ENCODE measurements around the gene ATP10A.

The ATP10A gene

DNA sequence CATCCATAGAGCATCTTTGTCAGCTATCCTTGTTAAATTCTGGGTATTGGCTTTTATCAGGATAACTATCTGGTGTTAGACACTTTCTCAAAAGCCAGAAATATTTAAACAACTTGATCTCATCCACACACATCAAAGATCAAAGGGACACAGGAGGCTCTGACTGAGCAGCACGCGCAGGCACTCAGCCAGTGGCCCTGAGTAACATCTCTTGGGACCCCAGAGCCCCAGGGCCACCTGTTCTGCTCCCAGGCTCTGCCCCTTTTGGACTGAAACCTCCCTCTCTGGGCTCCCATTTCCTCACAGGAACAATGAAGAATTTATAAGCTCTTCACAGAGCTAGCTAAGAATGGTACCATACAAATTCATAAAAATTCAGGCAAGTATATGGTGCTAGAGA lies 16.1 kb downstream of the ATP10A start:
- Histone ChIP-seq H3K4me3 (ENCODE audit: low read depth, low read length) (no peak overlapping the region), H3K36me3 (replicated peaks) (no peaks in the 10 kb centered on the region), H3K27me3 (replicated peaks) (no peaks in the 10 kb centered on the region), H3K27ac (no peak overlapping the region)
- in situ Hi-C loops (cut with HindIII; ENCODE audit: low pct_ligation_motif_present, low sequenced_read_pairs): no loop called here
- TF ChIP-seq, protein P1, sequence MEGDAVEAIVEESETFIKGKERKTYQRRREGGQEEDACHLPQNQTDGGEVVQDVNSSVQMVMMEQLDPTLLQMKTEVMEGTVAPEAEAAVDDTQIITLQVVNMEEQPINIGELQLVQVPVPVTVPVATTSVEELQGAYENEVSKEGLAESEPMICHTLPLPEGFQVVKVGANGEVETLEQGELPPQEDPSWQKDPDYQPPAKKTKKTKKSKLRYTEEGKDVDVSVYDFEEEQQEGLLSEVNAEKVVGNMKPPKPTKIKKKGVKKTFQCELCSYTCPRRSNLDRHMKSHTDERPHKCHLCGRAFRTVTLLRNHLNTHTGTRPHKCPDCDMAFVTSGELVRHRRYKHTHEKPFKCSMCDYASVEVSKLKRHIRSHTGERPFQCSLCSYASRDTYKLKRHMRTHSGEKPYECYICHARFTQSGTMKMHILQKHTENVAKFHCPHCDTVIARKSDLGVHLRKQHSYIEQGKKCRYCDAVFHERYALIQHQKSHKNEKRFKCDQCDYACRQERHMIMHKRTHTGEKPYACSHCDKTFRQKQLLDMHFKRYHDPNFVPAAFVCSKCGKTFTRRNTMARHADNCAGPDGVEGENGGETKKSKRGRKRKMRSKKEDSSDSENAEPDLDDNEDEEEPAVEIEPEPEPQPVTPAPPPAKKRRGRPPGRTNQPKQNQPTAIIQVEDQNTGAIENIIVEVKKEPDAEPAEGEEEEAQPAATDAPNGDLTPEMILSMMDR (IDR thresholded peaks at IDR 0.05; ENCODE audit: low read depth, low read length, missing control alignments): no peak
- no peak for DNase-seq

DNA sequence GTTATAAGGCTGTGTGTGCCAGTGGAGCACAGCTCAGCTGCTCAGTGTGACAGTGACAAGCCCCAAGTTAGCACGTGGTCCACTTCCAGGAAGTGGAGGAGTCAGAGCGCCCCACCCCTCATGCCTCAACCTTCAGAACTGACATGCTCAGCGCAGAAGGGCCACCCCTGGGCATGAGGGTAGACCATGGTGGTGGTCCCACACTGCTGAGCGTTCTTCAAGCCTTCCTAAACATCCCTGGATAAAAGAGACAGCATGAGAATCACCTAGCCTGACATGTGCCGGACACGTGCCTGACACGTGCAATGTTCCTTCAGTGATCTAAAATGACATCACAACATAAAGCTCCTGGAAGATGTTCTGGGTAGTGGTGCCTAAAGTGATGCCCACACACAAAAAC lies 16.8 kb downstream of the ATP10A start:
- in situ Hi-C loops (cut with HindIII; ENCODE audit: low pct_ligation_motif_present, low sequenced_read_pairs): no loop called here
- Histone ChIP-seq H3K4me3 (ENCODE audit: low read depth, low read length) (no peak overlapping the region), H3K36me3 (replicated peaks) (no peaks in the 10 kb centered on the region), H3K27ac (no peak overlapping the region), H3K27me3 (replicated peaks) (no peaks in the 10 kb centered on the region)
- no peak for DNase-seq
- TF ChIP-seq, protein P1 (IDR thresholded peaks at IDR 0.05; ENCODE audit: low read depth, low read length, missing control alignments): no peak

DNA sequence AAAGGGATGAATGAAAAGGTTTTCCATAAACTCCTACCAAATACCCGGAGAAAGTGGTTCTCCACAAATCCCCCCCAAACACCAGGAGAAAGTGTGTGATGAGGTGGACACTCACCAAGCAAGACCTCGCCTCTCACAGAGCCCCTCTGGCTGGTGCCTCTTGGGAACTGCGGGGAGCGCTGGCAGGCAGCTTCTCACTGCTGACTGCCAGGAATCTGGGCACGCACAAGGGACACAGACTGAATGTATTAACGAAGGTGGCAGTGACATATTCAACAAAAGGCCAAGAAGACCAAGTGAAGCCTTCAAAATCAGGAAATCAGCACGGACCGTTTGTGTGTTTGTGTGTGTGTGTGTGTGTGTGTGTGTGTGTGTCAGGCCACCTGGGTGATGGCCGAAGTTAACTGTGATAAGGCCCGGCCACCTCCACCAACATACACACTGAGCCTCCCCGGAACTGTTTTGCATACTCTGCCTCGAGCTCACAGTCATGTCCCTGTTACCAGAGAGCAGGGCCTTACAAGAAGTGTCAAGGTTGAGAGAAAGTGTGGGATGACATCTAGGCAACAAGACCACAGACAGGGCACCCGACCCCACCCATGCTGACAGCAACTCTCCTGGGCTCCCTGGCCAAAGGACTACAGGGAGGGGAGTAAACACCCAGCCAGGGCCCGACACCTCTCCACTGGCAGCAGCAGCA lies 18.0 kb downstream of the ATP10A start:
- Histone ChIP-seq H3K36me3 (replicated peaks) (no peaks in the 10 kb centered on the region), H3K27me3 (replicated peaks) (no peaks in the 10 kb centered on the region), H3K27ac (no peak overlapping the region), H3K4me3 (ENCODE audit: low read depth, low read length) (no peak overlapping the region)
- DNase-seq: no peak
- TF ChIP-seq, protein P1 (IDR thresholded peaks at IDR 0.05; ENCODE audit: low read depth, low read length, missing control alignments): no peak
- in situ Hi-C loops (cut with HindIII; ENCODE audit: low pct_ligation_motif_present, low sequenced_read_pairs): no loop called here

DNA sequence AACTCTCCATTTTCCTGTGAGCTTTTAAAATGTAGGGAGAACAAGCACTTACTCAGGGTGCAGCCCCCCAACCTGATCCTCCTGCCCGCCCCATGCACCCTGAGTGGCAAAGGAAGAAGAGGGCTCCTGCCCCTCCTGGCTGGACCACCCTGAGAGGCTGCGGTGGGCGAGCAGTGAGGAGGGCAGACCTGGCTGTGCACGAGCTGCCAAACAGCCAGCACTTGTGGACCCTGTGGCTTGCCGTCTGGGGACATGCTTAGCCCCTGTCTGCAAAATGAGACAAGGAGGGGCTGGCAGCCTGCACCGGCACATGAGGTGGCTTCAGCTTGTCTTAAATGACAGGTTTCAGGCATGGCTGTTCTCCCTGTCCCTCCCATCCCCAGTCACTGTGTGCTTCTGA lies 18.6 kb downstream of the ATP10A start:
- H3K27me3 ChIP-seq (replicated peaks): no peaks in the 10 kb centered on the region
- TF ChIP-seq, protein P1 (IDR thresholded peaks at IDR 0.05; ENCODE audit: low read depth, low read length, missing control alignments): no peak
- no peak for DNase-seq
- H3K36me3 ChIP-seq (replicated peaks): no peaks in the 10 kb centered on the region
- H3K27ac ChIP-seq: no peak overlapping the region
- in situ Hi-C loops (cut with HindIII; ENCODE audit: low pct_ligation_motif_present, low sequenced_read_pairs): no loop called here
- no peak overlapping the region for H3K4me3 ChIP-seq (ENCODE audit: low read depth, low read length)

DNA sequence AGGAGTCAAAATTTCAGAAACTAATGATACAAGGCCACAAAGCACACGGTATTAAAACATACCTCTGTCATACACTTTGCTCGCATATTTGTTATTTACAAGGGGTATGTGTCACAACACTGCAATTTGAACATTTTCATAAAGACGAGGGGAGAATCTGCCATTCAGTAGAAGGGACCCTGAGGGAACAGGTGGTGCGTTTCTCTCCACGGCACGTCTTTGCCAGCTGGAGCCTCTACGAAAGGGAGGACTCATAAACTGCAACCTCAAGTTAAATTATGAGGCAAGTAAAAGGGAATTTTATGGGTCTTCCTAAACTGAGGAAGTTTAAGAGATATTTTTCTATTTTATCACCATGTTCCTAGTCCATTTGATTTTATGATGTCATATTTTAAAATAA lies 19.1 kb downstream of the ATP10A start:
- in situ Hi-C loops (cut with HindIII; ENCODE audit: low pct_ligation_motif_present, low sequenced_read_pairs): no loop called here
- Histone ChIP-seq H3K36me3 (replicated peaks) (no peaks in the 10 kb centered on the region), H3K4me3 (ENCODE audit: low read depth, low read length) (no peak overlapping the region), H3K27me3 (replicated peaks) (no peaks in the 10 kb centered on the region), H3K27ac (no peak overlapping the region)
- DNase-seq: no peak
- TF ChIP-seq, protein P1 (IDR thresholded peaks at IDR 0.05; ENCODE audit: low read depth, low read length, missing control alignments): no peak

DNA sequence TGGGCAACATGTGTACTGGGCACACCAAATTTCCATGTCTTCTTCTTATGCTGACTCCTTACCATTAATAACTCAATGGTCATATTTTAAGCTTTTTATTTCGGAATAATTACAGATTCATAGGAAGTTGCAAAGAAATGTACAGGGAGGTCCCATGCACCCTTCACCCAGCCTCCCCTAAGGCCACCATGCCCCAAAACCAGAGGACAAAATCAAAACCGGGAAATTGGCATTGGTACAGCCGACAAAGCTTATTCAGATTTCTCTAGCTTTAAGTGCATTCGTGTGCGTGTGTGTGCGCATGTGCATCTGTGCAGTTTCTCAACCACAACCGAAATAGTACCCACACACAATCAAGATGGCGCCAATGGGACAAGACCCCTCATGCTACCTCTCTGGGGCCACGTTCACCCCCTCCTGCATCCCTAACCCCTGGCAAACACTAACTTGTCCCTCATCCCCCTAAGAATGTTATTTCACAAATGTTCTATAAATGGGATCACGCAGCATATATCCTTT lies 23.4 kb downstream of the ATP10A start:
- H3K27me3 ChIP-seq (replicated peaks): no peaks in the 10 kb centered on the region
- H3K36me3 ChIP-seq (replicated peaks): no peaks in the 10 kb centered on the region
- TF ChIP-seq, protein P1 (IDR thresholded peaks at IDR 0.05; ENCODE audit: low read depth, low read length, missing control alignments): no peak
- no peak overlapping the region for H3K4me3 ChIP-seq (ENCODE audit: low read depth, low read length)
- no peak for DNase-seq
- no peak overlapping the region for H3K27ac ChIP-seq
- in situ Hi-C loops (cut with HindIII; ENCODE audit: low pct_ligation_motif_present, low sequenced_read_pairs): no loop called here

All from brain microvascular endothelial cell (primary cell).